A549 (cell line): Measurements from ENCODE around the gene LDLRAP1. TPM values are rescaled to one million over a fixed set of nuclear protein-coding genes. Genes with fewer than 3 reads are reported as not detected.

Experiments used
- ATAC-seq, 2 experiments: fragments of 200-7000 bp in 1 of 2; fragments of >200 bp in 1 of 2; cut with Nextera tagmentation in 1 of 2; cut with Tn5 transposase in 1 of 2; 3 replicates each; pipeline versions ENCODE4 v1.8.0 to v1.9.1; 2018 to 2020; ENCODE audit warnings: mild to moderate bottlenecking in 1 of 2, moderate library complexity in 1 of 2
- CTCF ChIA-PET: fragments of 300-600 bp; sonication (Branson Sonifier 250); formaldehyde crosslinking; extraction: SDS; loops from one replicate; lab custom pipeline; 2021; ENCODE audit warnings: antibody characterized with exemption, inconsistent platforms; lab: Yijun Ruan, JAX
- POLR2A ChIA-PET: fragments of 350-600 bp; formaldehyde crosslinking; extraction: SDS; loops from one replicate; lab custom pipeline; 2021; ENCODE audit warnings: antibody characterized with exemption, inconsistent platforms; lab: Yijun Ruan, JAX
- DNase-seq, 2 experiments: peaks; one replicate each; pipeline versions ENCODE4 v3.0.0 to v3.0.0-alpha.2; 2011 to 2016; ENCODE audit warnings: low read depth in 1 of 2, low spot score in 1 of 2
- FAIRE-seq: peaks from 2 replicates; lab custom pipeline; 2011; peaks lifted over from hg19 to GRCh38; lab: Jason Lieb, UNC
- H3K27ac ChIP-seq, 2 experiments: fragments of >200 bp; sonication (Bioruptor Twin); formaldehyde crosslinking; 3 replicates each; pipeline ENCODE4 v1.5.1; 2016 to 2017
- H3K4me1 ChIP-seq: fragments of >200 bp; sonication (Bioruptor Twin); formaldehyde crosslinking; 3 replicates; pipeline ENCODE4 v1.6.1; 2016
- H3K4me2 ChIP-seq: fragments of >200 bp; sonication (Bioruptor Twin); formaldehyde crosslinking; 3 replicates; pipeline ENCODE4 v1.6.1; 2016
- H3K4me3 ChIP-seq: fragments of >200 bp; sonication (Bioruptor Twin); formaldehyde crosslinking; 3 replicates; pipeline ENCODE4 v1.5.1; 2016
- H3K9me3 ChIP-seq: fragments of >200 bp; sonication (Bioruptor Twin); formaldehyde crosslinking; 3 replicates; pipeline ENCODE4 v1.6.1; 2016
- CBX2 ChIP-seq: fragments of 200-600 bp; sonication (generic); IDR thresholded peaks from 2 replicates; pipeline ENCODE4 v1.6.1; 2016; ENCODE audit warnings: low read depth, mild to moderate bottlenecking, borderline replicate concordance
- CBX8 ChIP-seq: fragments of 200-600 bp; sonication (generic); IDR thresholded peaks from 2 replicates; pipeline ENCODE4 v1.6.1; 2016
- HEYL ChIP-seq: fragments of 250-450 bp; sonication (Bioruptor Pico); IDR thresholded peaks from 2 replicates; pipeline ENCODE4 v1.8.0; 2021; ENCODE audit warnings: mild to moderate bottlenecking, moderate library complexity
- NR3C1 ChIP-seq: fragments of >200 bp; sonication (Bioruptor Twin); formaldehyde crosslinking; IDR thresholded peaks from 3 replicates; pipeline ENCODE4 v1.6.1; 2017
- RAD21 ChIP-seq, 2 experiments: fragments of >200 bp in 1 of 2; sonication (Bioruptor Twin) in 1 of 2; formaldehyde crosslinking in 1 of 2; IDR thresholded peaks in 1 of 2; conservative IDR thresholded peaks in 1 of 2; 2 replicates in 1 of 2; 3 replicates in 1 of 2; pipeline ENCODE4 v1.6.1; 2012 to 2018; ENCODE audit warnings: inconsistent platforms in 1 of 2
- RNF2 ChIP-seq: fragments of 200-600 bp; sonication (generic); IDR thresholded peaks from 2 replicates; pipeline ENCODE4 v1.6.1; 2016; ENCODE audit warnings: low read depth, mild to moderate bottlenecking, antibody characterized with exemption, moderate library complexity, borderline replicate concordance
- SMC3 ChIP-seq: fragments of >200 bp; sonication (Bioruptor Twin); formaldehyde crosslinking; IDR thresholded peaks from 3 replicates; pipeline ENCODE4 v1.6.1; 2018; ENCODE audit warnings: inconsistent platforms
- SREBF2 ChIP-seq: fragments of 450-650 bp; IDR thresholded peaks from 2 replicates; pipeline ENCODE4 v1.6.1; 2014; ENCODE audit warnings: mild to moderate bottlenecking, moderate library complexity
- TFCP2L1 ChIP-seq: fragments of 250-450 bp; sonication (Bioruptor Pico); IDR thresholded peaks from 2 replicates; pipeline ENCODE4 v1.5.0; 2021; ENCODE audit warnings: mild to moderate bottlenecking
- ZNF302 ChIP-seq: fragments of 250-450 bp; sonication (Bioruptor Pico); IDR thresholded peaks from 2 replicates; pipeline ENCODE4 v1.9.0; 2021; ENCODE audit warnings: inconsistent platforms, mild to moderate bottlenecking, moderate library complexity
- WGBS: methylation state at CpG from one replicate; pipeline ENCODE4 v1.1.6; 2017; ENCODE audit errors: missing lambda C conversion rate; 5-methylcytosine and 5-hydroxymethylcytosine counted together
- polyA plus RNA-seq, 4 experiments: library from polyadenylated mRNA; depleted of rRNA in 3 of 4; stranded (reverse); fragments of >200 nt; fragmentation: RNase III in 1 of 4; extraction: RNeasy Plus Mini Kit Qiagen cat#74134 plus additional on column Dnase treatment in 1 of 4; gene quantifications; 2 replicates in 3 of 4; 3 replicates in 1 of 4; pipeline ENCODE4 v1.2.3, GENCODE V29; 2011 to 2017
- TF ChIP-seq, protein P1 (sequence below): fragments of >200 bp; sonication (Bioruptor Twin); formaldehyde crosslinking; IDR thresholded peaks from 2 replicates; pipeline ENCODE4 v1.6.1; 2016
- TF ChIP-seq, protein P2 (sequence below): fragments of >200 bp; sonication (Bioruptor Twin); formaldehyde crosslinking; IDR thresholded peaks from 3 replicates; pipeline ENCODE4 v1.5.1; 2016

LDLRAP1 gene
- polyA plus RNA-seq, 2 of the 4 experiments (the other 2 are of a cell fraction) = 7.9 to 10.1 TPM

- WGBS = 89% methylated on average over 7 of the region's 7 CpGs
- FAIRE-seq (no peak), ATAC-seq (no peak), DNase-seq (no peak)
- ChIA-PET CTCF (interaction anchor here (1.1 to 1.5 kb wide), 5 partner anchors 36 to 195 kb away, joined by 3 to 5 read pairs (median 3); no protein-coding TSS in a partner anchor), POLR2A (no interaction called here)
- Histone ChIP-seq H3K27ac (no peak overlapping the region), H3K4me2 (peak overlapping the region; percentile 84; the same call in 1 of the 3 replicates), H3K4me3 (no peak overlapping the region), H3K9me3 (no peaks in the 10 kb centered on the region), H3K4me1 (0 out of 3 replicates have a peak, but pooled peaks cover 8% of the 10 kb centered on the region)
- TF ChIP-seq SREBF2 (no peak), TFCP2L1 (CRISPR knock-in tag) (no peak), ZNF302 (no peak)
- TF ChIP-seq, protein P1, sequence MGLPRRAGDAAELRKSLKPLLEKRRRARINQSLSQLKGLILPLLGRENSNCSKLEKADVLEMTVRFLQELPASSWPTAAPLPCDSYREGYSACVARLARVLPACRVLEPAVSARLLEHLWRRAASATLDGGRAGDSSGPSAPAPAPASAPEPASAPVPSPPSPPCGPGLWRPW = no peak
- TF ChIP-seq, protein P2, sequence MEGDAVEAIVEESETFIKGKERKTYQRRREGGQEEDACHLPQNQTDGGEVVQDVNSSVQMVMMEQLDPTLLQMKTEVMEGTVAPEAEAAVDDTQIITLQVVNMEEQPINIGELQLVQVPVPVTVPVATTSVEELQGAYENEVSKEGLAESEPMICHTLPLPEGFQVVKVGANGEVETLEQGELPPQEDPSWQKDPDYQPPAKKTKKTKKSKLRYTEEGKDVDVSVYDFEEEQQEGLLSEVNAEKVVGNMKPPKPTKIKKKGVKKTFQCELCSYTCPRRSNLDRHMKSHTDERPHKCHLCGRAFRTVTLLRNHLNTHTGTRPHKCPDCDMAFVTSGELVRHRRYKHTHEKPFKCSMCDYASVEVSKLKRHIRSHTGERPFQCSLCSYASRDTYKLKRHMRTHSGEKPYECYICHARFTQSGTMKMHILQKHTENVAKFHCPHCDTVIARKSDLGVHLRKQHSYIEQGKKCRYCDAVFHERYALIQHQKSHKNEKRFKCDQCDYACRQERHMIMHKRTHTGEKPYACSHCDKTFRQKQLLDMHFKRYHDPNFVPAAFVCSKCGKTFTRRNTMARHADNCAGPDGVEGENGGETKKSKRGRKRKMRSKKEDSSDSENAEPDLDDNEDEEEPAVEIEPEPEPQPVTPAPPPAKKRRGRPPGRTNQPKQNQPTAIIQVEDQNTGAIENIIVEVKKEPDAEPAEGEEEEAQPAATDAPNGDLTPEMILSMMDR = no peak
These were observed 71.8 kb downstream of the LDLRAP1 start for GRCh38 chr1:25615172-25615541.

DNA sequence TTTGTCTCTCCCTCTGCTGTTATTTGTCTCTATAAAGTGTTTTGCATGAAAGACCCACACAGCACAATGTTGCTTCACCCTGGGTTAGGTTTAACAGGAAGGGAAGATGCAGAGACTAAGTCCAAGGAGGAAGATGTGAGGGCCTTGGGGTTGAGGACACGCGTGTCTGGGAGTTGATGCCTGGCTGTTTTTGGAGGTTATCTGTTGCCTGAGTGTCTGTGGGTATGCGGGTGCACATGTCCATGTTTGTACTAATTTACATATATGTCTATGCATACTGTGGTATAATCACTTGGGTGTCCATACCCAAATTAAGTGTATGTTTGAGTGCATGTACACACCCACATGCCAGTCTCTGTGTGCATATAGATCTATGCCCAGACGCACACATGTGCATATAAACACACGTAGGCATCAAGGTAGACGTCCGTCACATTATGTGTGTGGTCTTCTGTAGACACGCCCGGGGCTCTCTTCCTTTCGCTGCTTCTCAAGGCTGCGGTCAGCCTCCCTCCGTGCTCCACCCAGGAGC is 72.2 kb downstream of the LDLRAP1 start:
- no peak for FAIRE-seq

DNA sequence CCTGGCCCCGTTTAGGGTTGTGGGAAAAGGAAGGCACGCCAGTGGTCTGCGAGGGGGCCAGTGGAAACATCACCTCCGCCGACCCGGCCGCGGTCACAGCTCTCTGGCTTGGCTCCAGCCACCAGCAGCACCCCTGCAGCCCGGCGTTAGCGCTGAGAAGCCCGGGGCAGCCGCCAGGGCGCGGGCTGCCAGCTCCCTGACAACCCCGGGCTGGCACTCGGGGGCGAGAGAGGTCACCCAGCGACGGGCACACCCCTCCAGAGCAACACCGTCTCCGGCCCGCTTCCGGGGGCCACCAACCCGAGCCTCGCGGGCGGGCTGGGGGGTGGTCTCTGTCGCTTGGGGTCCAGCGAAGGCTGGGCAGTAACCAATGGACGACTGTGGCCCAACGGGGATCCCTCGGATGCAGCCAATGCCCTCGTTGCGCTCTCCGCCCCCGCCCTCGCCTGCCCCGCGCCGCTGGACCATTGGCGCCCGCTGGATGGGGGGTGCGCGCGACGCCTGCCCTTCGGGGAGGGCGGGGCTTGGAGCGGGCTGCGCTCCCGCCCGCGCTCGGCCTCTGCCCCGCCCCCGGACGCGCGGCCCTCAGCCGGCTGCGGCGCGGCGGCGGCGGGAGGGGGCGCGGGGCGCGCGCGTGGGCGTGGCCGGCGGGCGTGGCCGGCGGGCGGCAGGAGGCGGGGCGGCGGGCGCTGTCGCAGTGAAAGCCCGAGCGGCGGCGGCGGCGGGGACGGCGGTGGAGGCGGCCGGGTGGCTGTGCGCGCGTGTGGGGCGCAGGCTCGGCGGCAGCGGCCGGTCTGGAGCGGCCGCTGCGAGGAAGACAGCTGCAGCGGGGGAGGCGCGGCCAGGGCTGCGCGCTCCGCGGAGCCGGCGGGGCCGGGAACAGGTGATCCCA is 72.9 kb downstream of the LDLRAP1 start, which contains the start of gene MAN1C1:
MAN1C1 (plus strand) TSS at position 697 of the 892 bp plus-strand sequence. CDS start 1,007 bp downstream, outside the sequence.
- H3K4me1 ChIP-seq = 0 out of 3 replicates have a peak, but pooled peaks cover 4% of the 10 kb centered on the region
- DNase-seq = peak; percentile 83 to 91
- TF ChIP-seq TFCP2L1 (CRISPR knock-in tag) = no peak
- no peak for TF ChIP-seq SREBF2
- TF ChIP-seq SMC3 = peak; percentile 29; the same call in 1 of the 3 replicates
- peak in 1 of 2 experiments; percentile 25; a peak in 1 of 5 replicates for TF ChIP-seq RAD21 (conservative IDR thresholded peaks at IDR 0.05 in 1 of 2, IDR thresholded peaks at IDR 0.05 in 1 of 2)
- TF ChIP-seq, all 56 proteins: peak for 2
- H3K9me3 ChIP-seq = no peaks in the 10 kb centered on the region
- POLR2A ChIA-PET = interaction anchor here (0.6 kb wide), 1 partner anchor 22 kb away, joined by 3 read pairs; no protein-coding TSS in a partner anchor
- no peak for FAIRE-seq
- H3K4me2 ChIP-seq = peak within 1 kb of the TSS; percentile 97
- CTCF ChIA-PET = interaction anchor here (0.8 to 1.4 kb wide), 4 partner anchors 37 to 182 kb away, joined by 3 read pairs; no protein-coding TSS in a partner anchor
- peak; percentile 90 to 98 for ATAC-seq
- peak within 1 kb of the TSS; percentile 74 for H3K4me3 ChIP-seq
- 0% methylated on average over 1 of the region's 116 CpGs for WGBS
- H3K27ac ChIP-seq = peak within 1 kb of the TSS; percentile 76 to 94

More for the DNA sequence above, 72.2 kb downstream of the LDLRAP1 start:
- TF ChIP-seq CBX8 = no peak
- 0 out of 2 replicates have a peak, but pooled peaks have one; percentile 45 for TF ChIP-seq RNF2
- TF ChIP-seq HEYL = no peak
- TF ChIP-seq CBX2 = no peak
- TF ChIP-seq, all 56 proteins: peak for 1
- ATAC-seq (peak in 1 of 2 experiments; percentile 50; a peak in 4 of 6 replicates), DNase-seq (no peak)
- Histone ChIP-seq H3K4me2 (peak overlapping the region; percentile 84), H3K27ac (peak overlapping the region; percentile 76 to 94), H3K9me3 (no peaks in the 10 kb centered on the region), H3K4me1 (0 out of 3 replicates have a peak, but pooled peaks cover 5% of the 10 kb centered on the region), H3K4me3 (peak overlapping the region; percentile 72)
- ChIA-PET CTCF (interaction anchor here (0.8 to 1.4 kb wide), 5 partner anchors 37 to 195 kb away, joined by 3 read pairs; no protein-coding TSS in a partner anchor), POLR2A (interaction anchor here (0.6 kb wide), 1 partner anchor 21 kb away, joined by 3 read pairs; no protein-coding TSS in a partner anchor)
- 30% methylated on average over 11 of the region's 12 CpGs for WGBS

DNA sequence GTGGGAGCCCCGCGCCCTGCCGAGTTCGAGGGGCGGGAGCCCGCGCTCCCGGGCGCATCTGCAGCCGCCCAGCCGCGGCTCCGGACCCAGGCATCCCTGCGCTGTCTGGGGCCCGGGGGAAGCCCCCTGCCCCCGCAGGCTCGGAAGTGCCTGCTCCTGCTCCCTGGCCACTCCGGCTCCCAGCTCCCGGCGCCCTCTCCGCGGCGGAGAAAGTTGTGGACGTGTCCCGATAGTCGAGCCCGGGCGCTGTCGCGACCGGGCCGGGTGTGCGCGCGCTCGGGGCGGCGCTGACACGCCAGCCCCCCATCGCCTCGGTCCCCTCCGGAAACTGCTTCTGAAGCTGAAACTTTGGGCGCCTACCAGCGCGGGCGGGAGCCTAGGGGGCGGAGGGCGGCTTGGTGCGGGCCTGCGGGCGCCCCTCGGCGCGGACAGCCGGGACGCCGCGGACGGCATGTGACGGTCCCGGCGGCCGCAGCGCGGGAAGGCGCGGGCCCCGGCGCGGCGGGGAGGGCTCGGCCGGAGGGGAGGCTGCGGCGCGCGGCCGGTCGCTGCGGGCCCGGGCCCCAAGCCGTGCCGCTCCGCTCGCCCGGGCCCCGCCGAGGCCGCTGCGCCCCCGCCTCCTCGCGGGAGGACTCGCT is 73.7 kb downstream of the LDLRAP1 start:
- H3K4me3 ChIP-seq = peak overlapping the region; percentile 74
- FAIRE-seq (no peak), DNase-seq (no peak), ATAC-seq (no peak)
- WGBS = no CpG with 5 or more reads among the region's 94 CpGs
- H3K4me1 ChIP-seq = 0 out of 3 replicates have a peak, but pooled peaks cover 4% of the 10 kb centered on the region
- ChIA-PET POLR2A (no interaction called here), CTCF (interaction anchor here (2.2 kb wide), 1 partner anchor 9 kb away, joined by 8 read pairs; no protein-coding TSS in a partner anchor)
- H3K9me3 ChIP-seq = no peaks in the 10 kb centered on the region
- H3K27ac ChIP-seq = peak overlapping the region; percentile 45 to 84; a peak in 5 of 6 replicates
- no peak for TF ChIP-seq NR3C1
- TF ChIP-seq, protein P2 = no peak
- TF ChIP-seq RNF2 = peak; percentile 65; the same call in 1 of the 2 replicates
- peak overlapping the region; percentile 97 for H3K4me2 ChIP-seq
